ENCODE data around the gene TTLL3. TPM values are rescaled to one million over a fixed set of nuclear protein-coding genes. Genes with fewer than 3 reads are reported as not detected.

Gene TTLL3
- total and polyA plus RNA-seq, 2 of the 13 experiments (the other 11 are each of a cell fraction or from before 2014, with no cell fraction given) = 9.5 to 51.2 TPM

DNA sequence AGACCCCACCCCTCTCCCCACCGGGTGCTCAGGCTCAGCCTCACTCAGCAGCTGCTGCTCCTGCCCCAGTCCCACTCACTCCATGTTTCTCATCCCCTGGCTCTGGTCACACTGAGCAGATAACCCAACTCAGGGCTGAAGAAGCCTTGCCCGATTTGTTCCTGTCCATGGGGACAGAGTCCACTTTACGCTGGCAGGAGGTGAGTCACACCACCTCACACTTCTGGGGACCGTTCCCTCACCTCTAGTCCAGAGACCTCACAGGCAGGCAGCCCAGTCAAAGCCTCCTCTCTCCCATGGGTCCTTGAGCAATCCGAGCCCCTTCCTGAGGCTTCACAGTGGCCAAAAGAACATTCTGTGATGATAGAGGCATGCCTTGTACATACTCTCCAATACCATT lies 68.6 kb downstream of the TTLL3 start (continued):
- TF ChIP-seq, protein P1, sequence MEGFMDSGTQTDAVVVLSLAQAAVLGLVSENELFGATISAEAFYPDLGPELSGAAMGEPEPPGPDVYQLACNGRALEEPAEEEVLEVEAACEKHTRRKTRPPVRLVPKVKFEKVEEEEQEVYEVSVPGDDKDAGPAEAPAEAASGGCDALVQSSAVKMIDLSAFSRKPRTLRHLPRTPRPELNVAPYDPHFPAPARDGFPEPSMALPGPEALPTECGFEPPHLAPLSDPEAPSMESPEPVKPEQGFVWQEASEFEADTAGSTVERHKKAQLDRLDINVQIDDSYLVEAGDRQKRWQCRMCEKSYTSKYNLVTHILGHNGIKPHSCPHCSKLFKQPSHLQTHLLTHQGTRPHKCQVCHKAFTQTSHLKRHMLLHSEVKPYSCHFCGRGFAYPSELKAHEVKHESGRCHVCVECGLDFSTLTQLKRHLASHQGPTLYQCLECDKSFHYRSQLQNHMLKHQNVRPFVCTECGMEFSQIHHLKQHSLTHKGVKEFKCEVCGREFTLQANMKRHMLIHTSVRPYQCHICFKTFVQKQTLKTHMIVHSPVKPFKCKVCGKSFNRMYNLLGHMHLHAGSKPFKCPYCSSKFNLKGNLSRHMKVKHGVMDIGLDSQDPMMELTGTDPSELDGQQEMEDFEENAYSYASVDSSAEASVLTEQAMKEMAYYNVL (CRISPR knock-in tag; IDR thresholded peaks at IDR 0.05; ENCODE audit: borderline replicate concordance) = no peak
- TF ChIP-seq SMAD1 (CRISPR knock-in tag; IDR thresholded peaks at IDR 0.05; ENCODE audit: borderline replicate concordance, low read depth) (no peak), NR2C2 (CRISPR knock-in tag; IDR thresholded peaks at IDR 0.05; ENCODE audit: borderline replicate concordance) (no peak), MED1 (CRISPR knock-in tag; IDR thresholded peaks at IDR 0.05) (peak; percentile 85)

DNA sequence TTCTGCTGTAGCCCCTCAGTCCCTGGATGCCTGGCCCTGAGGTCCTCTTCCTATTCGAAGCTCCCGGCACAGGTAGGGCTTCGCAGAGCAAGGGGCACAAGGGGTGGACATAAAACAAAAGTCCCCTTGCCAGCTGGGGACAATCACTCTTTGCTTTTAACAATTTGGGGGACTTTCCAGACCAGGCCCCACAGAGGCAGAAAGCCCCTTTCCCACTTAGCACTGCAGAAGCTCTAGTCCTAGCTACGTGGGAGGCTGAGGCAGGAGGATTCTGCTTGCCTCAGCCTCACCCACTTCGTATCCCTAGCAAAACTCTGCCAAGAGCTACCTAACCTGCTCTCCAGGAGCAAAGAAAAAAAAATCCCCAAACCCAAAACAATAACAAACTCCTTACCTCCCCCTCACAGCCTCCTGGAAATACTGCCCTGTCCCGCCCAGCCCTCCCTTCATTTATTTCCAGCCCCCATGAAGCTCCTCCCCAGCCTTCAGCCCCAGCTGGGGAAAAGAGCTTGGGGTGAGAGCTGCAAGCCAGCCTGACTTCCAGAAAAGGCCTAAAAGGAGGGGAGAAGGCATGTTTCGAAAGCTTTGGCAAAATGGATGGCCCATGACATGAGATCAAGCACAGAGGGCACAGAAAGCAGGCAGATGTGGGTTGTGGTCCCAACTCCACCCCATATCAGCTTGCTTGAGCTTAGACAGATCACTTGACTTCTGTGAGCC lies 69.9 kb downstream of the TTLL3 start, which contains the start of gene CIDEC:
TSS of gene CIDEC (minus strand) at position 424 of the 720 bp plus-strand sequence. CDS start 1,767 bp downstream, outside the sequence.
- Histone ChIP-seq H4K20me1 (ENCODE audit: insufficient read depth, low read length) (no peaks in the 10 kb centered on the region), H2AFZ (ENCODE audit: low read length) (no peak within 1 kb of the TSS), H3K27ac (ENCODE audit: extremely low read length, insufficient read depth, low read length) (peak within 1 kb of the TSS; percentile 49), H3K4me2 (ENCODE audit: low read depth, low read length) (peak within 1 kb of the TSS; percentile 65), H3K4me1 (ENCODE audit: insufficient read depth, low read length) (peaks cover 41% of the 10 kb centered on the region), H3K36me3 (replicated peaks in 1 of 2; ENCODE audit: control insufficient read depth in 1 of 2, insufficient read depth in 2 of 2, low read length in 2 of 2) (no peaks in the 10 kb centered on the region), H3K27me3 (ENCODE audit: control insufficient read depth in 1 of 2, insufficient read depth in 2 of 2, low read length in 2 of 2) (no peaks in the 10 kb centered on the region), H3K79me2 (ENCODE audit: insufficient read depth, low read length) (no peaks in the 10 kb centered on the region), H3K9me3 (ENCODE audit: low read length) (no peaks in the 10 kb centered on the region), H3K9ac (ENCODE audit: insufficient read depth, low read depth, low read length) (no peak within 1 kb of the TSS), H3K4me3 (replicated peaks in 1 of 3; ENCODE audit: insufficient read depth in 1 of 3, low read depth in 2 of 3, low read length in 3 of 3) (no peak within 1 kb of the TSS)
- ChIA-PET CTCF (ENCODE audit: low intra/inter-chr PET ratio, low total read pairs) (no interaction called here), POLR2A (interaction anchor here (0.7 to 3.5 kb wide), 7 partner anchors 10 to 146 kb away, joined by 3 to 20 read pairs (median 5); partner anchors contain the start of genes FANCD2, IL17RE and JAGN1)
- 84% methylated on average over 7 of the region's 7 CpGs for WGBS (ENCODE audit: low lambda C conversion rate)
- FAIRE-seq (no peak), ATAC-seq (no peak), DNase-seq (ENCODE audit: low spot score) (no peak)
- in situ Hi-C loops (cut with HindIII; ENCODE audit: extremely low pct_ligation_motif_present, low pct_unique_long_range_greater_than_20kb) = no loop called here
- intact Hi-C loops (cut with micrococcal nuclease; ENCODE audit: unreplicated experiment) = loop anchor here (2.0 to 5.0 kb wide), 2 partner anchors 17 to 37 kb away; partner anchors contain the start of gene IL17RC
- no TSS peak for BruUV-seq (replicated peaks)
- TF ChIP-seq ZNF383 (CRISPR knock-in tag; IDR thresholded peaks at IDR 0.05; ENCODE audit: borderline replicate concordance) = no peak
- TF ChIP-seq, protein P2, sequence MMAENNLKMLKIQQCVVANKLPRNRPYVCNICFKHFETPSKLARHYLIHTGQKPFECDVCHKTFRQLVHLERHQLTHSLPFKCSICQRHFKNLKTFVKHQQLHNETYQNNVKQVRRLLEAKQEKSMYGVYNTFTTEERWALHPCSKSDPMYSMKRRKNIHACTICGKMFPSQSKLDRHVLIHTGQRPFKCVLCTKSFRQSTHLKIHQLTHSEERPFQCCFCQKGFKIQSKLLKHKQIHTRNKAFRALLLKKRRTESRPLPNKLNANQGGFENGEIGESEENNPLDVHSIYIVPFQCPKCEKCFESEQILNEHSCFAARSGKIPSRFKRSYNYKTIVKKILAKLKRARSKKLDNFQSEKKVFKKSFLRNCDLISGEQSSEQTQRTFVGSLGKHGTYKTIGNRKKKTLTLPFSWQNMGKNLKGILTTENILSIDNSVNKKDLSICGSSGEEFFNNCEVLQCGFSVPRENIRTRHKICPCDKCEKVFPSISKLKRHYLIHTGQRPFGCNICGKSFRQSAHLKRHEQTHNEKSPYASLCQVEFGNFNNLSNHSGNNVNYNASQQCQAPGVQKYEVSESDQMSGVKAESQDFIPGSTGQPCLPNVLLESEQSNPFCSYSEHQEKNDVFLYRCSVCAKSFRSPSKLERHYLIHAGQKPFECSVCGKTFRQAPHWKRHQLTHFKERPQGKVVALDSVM (CRISPR knock-in tag; IDR thresholded peaks at IDR 0.05) = 0 out of 2 replicates have a peak, but pooled peaks have one; percentile 20

Measured in HepG2 (cell line).